K562 (cell line): Measurements from ENCODE around the gene GLMP. TPM values are rescaled to one million over a fixed set of nuclear protein-coding genes. Genes with fewer than 3 reads are reported as not detected.

ENCODE experiments used
- BCOR ChIP-seq: fragments of 450-650 bp; IDR thresholded peaks from 2 replicates; pipeline ENCODE4 v1.6.1; 2016
- CHD1 ChIP-seq: fragments of 200-600 bp; sonication (generic); IDR thresholded peaks from one replicate; pipeline ENCODE4 v1.6.1; 2012; ENCODE audit warnings: mild to moderate bottlenecking, moderate library complexity, low read length, inconsistent platforms
- ESRRB ChIP-seq: fragments of 250-450 bp; sonication (Bioruptor Pico); IDR thresholded peaks from 2 replicates; pipeline ENCODE4 v1.5.0; 2020; ENCODE audit warnings: mild to moderate bottlenecking, moderate library complexity, borderline replicate concordance
- MCM2 ChIP-seq: fragments of 450-650 bp; IDR thresholded peaks from 2 replicates; pipeline ENCODE4 v1.6.1; 2017; ENCODE audit warnings: low read depth, mild to moderate bottlenecking
- MECOM ChIP-seq: fragments of 250-450 bp; sonication (Bioruptor Pico); IDR thresholded peaks from 2 replicates; pipeline ENCODE4 v1.8.0; 2022; ENCODE audit warnings: inconsistent platforms
- MXI1 ChIP-seq: IDR thresholded peaks from 2 replicates; pipeline ENCODE4 v1.6.1; 2011; ENCODE audit warnings: low read depth, mild to moderate bottlenecking, improper control_type of control experiment, low read length
- NR1H2 ChIP-seq: sonication (generic); formaldehyde crosslinking; IDR thresholded peaks from 2 replicates; pipeline ENCODE4 v1.4.0; 2020; ENCODE audit warnings: mild to moderate bottlenecking, missing genetic modification reagents
- PURB ChIP-seq: sonication (generic); formaldehyde crosslinking; IDR thresholded peaks from 2 replicates; pipeline ENCODE4 v1.9.0; 2021; ENCODE audit warnings: low read depth, mild to moderate bottlenecking, missing genetic modification reagents
- PYGO2 ChIP-seq: fragments of 450-650 bp; IDR thresholded peaks from 2 replicates; pipeline ENCODE4 v1.6.1; 2016; ENCODE audit warnings: mild to moderate bottlenecking, missing genetic modification characterization, moderate library complexity, missing compliant biosample characterization
- RB1 ChIP-seq: fragments of 450-650 bp; IDR thresholded peaks from 2 replicates; pipeline ENCODE4 v1.6.1; 2017; ENCODE audit warnings: low read depth, mild to moderate bottlenecking
- RUNX1 ChIP-seq: sonication (generic); IDR thresholded peaks from 2 replicates; pipeline ENCODE4 v1.6.1; 2016; ENCODE audit warnings: antibody characterized with exemption, low read depth
- SIX5 ChIP-seq, 2 experiments: IDR thresholded peaks; 2 replicates each; pipeline ENCODE4 v1.6.1; 2011; ENCODE audit warnings: low read length in 2 of 2, borderline replicate concordance in 1 of 2, low read depth in 1 of 2, mild to moderate bottlenecking in 1 of 2, moderate library complexity in 1 of 2; ENCODE audit not compliant: insufficient read depth in 1 of 2
- SRF ChIP-seq, 2 experiments: fragments of 250-450, 450-650 bp in 1 of 2; sonication (Bioruptor Pico) in 1 of 2; sonication (generic) in 1 of 2; formaldehyde crosslinking; IDR thresholded peaks; 2 replicates each; pipeline versions ENCODE4 v1.5.0 to v1.5.1; 2020 to 2022; ENCODE audit warnings: mild to moderate bottlenecking in 1 of 2, missing genetic modification reagents in 1 of 2
- TCF15 ChIP-seq: fragments of 250-450 bp; sonication (Bioruptor Pico); IDR thresholded peaks from 2 replicates; pipeline ENCODE4 v1.8.0; 2022; ENCODE audit warnings: moderate library complexity, mild to moderate bottlenecking, inconsistent platforms
- YBX1 ChIP-seq: fragments of 450-650 bp; IDR thresholded peaks from 2 replicates; pipeline ENCODE4 v1.7.1; 2016; ENCODE audit warnings: mild to moderate bottlenecking
- ZKSCAN1 ChIP-seq: fragments of 150-350 bp; IDR thresholded peaks from 2 replicates; pipeline ENCODE4 v1.6.1; 2016; ENCODE audit warnings: low read depth, low read length
- ZKSCAN8 ChIP-seq: fragments of 200-800 bp; sonication (Bioruptor generic); IDR thresholded peaks from 2 replicates; pipeline ENCODE4 v1.6.1; 2016; ENCODE audit warnings: missing genetic modification characterization, missing compliant biosample characterization
- ZNF239 ChIP-seq: fragments of 250-450 bp; sonication (Bioruptor Pico); IDR thresholded peaks from 2 replicates; pipeline ENCODE4 v1.4.0; 2020; ENCODE audit warnings: mild to moderate bottlenecking
- ZNF408 ChIP-seq: fragments of 250-450 bp; sonication (Bioruptor Pico); IDR thresholded peaks from 2 replicates; pipeline ENCODE4 v1.4.0; 2020; ENCODE audit warnings: low read depth, mild to moderate bottlenecking, moderate library complexity
- ZNF444 ChIP-seq: fragments of 250-450 bp; sonication (Bioruptor Pico); IDR thresholded peaks from 2 replicates; pipeline ENCODE4 v1.4.0; 2020; ENCODE audit warnings: mild to moderate bottlenecking, moderate library complexity
- ZNF584 ChIP-seq: fragments of 200-800 bp; sonication (Bioruptor generic); IDR thresholded peaks from 2 replicates; pipeline ENCODE4 v1.6.1; 2016; ENCODE audit warnings: low read depth, mild to moderate bottlenecking, missing genetic modification characterization, missing compliant biosample characterization
- ZSCAN29 ChIP-seq: fragments of 450-650 bp; IDR thresholded peaks from 2 replicates; pipeline ENCODE4 v1.6.1; 2017
- polyA plus RNA-seq, 8 experiments: library from polyadenylated mRNA; depleted of rRNA in 4 of 8; stranded (reverse) in 5 of 8; unstranded in 3 of 8; fragments of >200 nt; fragmentation: Nextera tagmentation in 2 of 8; fragmentation: Illumina TruSeq in 1 of 8; extraction: Ambion mirVana in 2 of 8; extraction: Trizol in 1 of 8; gene quantifications; 2 replicates each; pipeline versions ENCODE4 v1.2.1 to v1.2.3, GENCODE V29; 2011 to 2014; ENCODE audit warnings: inconsistent platforms in 1 of 8, missing spikeins in 1 of 8
- total RNA-seq, 7 experiments: library from RNA; depleted of rRNA in 6 of 7; stranded (reverse); fragments of >200 nt in 6 of 7; fragmentation: Illumina TruSeq in 2 of 7; extraction: Trizol in 2 of 7; gene quantifications; 2 replicates each; pipeline versions ENCODE4 v1.2.1 to v1.2.3, GENCODE V29; 2011 to 2021; ENCODE audit warnings: low replicate concordance in 1 of 7
- TF ChIP-seq, protein P1 (sequence below): fragments of 250-450 bp; sonication (Bioruptor Pico); IDR thresholded peaks from 2 replicates; pipeline ENCODE4 v1.5.0; 2020; ENCODE audit warnings: mild to moderate bottlenecking, borderline replicate concordance
- TF ChIP-seq, protein P2 (sequence below), 2 experiments: IDR thresholded peaks; 2 replicates each; pipeline ENCODE4 v1.6.1; 2011; ENCODE audit warnings: borderline replicate concordance in 1 of 2, control low read depth in 1 of 2, low read depth in 1 of 2, low read length in 1 of 2, mild to moderate bottlenecking in 1 of 2, mixed read lengths in 1 of 2, moderate library complexity in 1 of 2; ENCODE audit not compliant: insufficient read depth in 1 of 2, insufficient read length in 1 of 2, poor library complexity in 1 of 2, severe bottlenecking in 1 of 2; ENCODE audit errors: extremely low read depth in 1 of 2
- TF ChIP-seq, protein P3 (sequence below): fragments of 450-650 bp; formaldehyde crosslinking; IDR thresholded peaks from 2 replicates; pipeline ENCODE4 v1.4.0; 2022; ENCODE audit warnings: mild to moderate bottlenecking, moderate library complexity

Gene GLMP
- total and polyA plus RNA-seq, 9 of the 15 experiments (the other 6 are each of a cell fraction or from before 2014, with no cell fraction given), result 8.3 to 28.2 (median 22.4) TPM

- TF ChIP-seq ZSCAN29, result no peak
- TF ChIP-seq ZKSCAN1, result no peak
- no peak for TF ChIP-seq PYGO2 (tag)
- no peak for TF ChIP-seq PURB (CRISPR knock-in tag)
- no peak for TF ChIP-seq ZNF408 (CRISPR knock-in tag)
- TF ChIP-seq ESRRB (CRISPR knock-in tag), result no peak
- TF ChIP-seq, protein P1, sequence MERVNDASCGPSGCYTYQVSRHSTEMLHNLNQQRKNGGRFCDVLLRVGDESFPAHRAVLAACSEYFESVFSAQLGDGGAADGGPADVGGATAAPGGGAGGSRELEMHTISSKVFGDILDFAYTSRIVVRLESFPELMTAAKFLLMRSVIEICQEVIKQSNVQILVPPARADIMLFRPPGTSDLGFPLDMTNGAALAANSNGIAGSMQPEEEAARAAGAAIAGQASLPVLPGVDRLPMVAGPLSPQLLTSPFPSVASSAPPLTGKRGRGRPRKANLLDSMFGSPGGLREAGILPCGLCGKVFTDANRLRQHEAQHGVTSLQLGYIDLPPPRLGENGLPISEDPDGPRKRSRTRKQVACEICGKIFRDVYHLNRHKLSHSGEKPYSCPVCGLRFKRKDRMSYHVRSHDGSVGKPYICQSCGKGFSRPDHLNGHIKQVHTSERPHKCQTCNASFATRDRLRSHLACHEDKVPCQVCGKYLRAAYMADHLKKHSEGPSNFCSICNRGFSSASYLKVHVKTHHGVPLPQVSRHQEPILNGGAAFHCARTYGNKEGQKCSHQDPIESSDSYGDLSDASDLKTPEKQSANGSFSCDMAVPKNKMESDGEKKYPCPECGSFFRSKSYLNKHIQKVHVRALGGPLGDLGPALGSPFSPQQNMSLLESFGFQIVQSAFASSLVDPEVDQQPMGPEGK, result no peak
- TF ChIP-seq MECOM (CRISPR knock-in tag), result no peak
- 0 out of 2 replicates have a peak, but pooled peaks have one; percentile 67 for TF ChIP-seq YBX1
- no peak for TF ChIP-seq ZNF239 (CRISPR knock-in tag)
- TF ChIP-seq, protein P2, sequence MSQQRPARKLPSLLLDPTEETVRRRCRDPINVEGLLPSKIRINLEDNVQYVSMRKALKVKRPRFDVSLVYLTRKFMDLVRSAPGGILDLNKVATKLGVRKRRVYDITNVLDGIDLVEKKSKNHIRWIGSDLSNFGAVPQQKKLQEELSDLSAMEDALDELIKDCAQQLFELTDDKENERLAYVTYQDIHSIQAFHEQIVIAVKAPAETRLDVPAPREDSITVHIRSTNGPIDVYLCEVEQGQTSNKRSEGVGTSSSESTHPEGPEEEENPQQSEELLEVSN (IDR thresholded peaks at IDR 0.05; ENCODE audit: borderline replicate concordance in 1 of 2, extremely low read depth in 1 of 2, insufficient read depth in 1 of 2, insufficient read length in 1 of 2, low read depth in 1 of 2, low read length in 1 of 2, poor library complexity in 1 of 2, severe bottlenecking in 1 of 2), result no peak
- TF ChIP-seq MXI1, result 0 out of 2 replicates have a peak, but pooled peaks have one; percentile 48
- no peak for TF ChIP-seq SIX5 (IDR thresholded peaks at IDR 0.05; ENCODE audit: borderline replicate concordance in 1 of 2, insufficient read depth in 1 of 2, low read depth in 1 of 2, low read length in 2 of 2)
- no peak for TF ChIP-seq ZNF444
- TF ChIP-seq TCF15 (CRISPR knock-in tag), result no peak
- no peak for TF ChIP-seq SRF (CRISPR knock-in tag; IDR thresholded peaks at IDR 0.05)
- no peak for TF ChIP-seq RUNX1
- TF ChIP-seq, protein P3, sequence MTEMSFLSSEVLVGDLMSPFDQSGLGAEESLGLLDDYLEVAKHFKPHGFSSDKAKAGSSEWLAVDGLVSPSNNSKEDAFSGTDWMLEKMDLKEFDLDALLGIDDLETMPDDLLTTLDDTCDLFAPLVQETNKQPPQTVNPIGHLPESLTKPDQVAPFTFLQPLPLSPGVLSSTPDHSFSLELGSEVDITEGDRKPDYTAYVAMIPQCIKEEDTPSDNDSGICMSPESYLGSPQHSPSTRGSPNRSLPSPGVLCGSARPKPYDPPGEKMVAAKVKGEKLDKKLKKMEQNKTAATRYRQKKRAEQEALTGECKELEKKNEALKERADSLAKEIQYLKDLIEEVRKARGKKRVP, result no peak
- peak; percentile 94 for TF ChIP-seq BCOR
- no peak for TF ChIP-seq ZKSCAN8 (CRISPR knock-in tag)
- no peak for TF ChIP-seq ZNF584 (CRISPR knock-in tag)
- TF ChIP-seq CHD1, result no peak
- TF ChIP-seq MCM2, result no peak
- TF ChIP-seq RB1, result no peak
- TF ChIP-seq NR1H2 (CRISPR knock-in tag), result no peak
Measured at GRCh38 chr1:156337052-156337887, 41.8 kb upstream of the GLMP start (continued).
